Endodermal cell (in vitro differentiated cells): ENCODE results near the gene NKPD1. TPM values are rescaled to one million over a fixed set of nuclear protein-coding genes. Genes with fewer than 3 reads are reported as not detected.

ENCODE experiments used
- DNase-seq: peaks from one replicate; pipeline ENCODE4 v3.0.0-alpha.2; 2017
- H3K27ac ChIP-seq: 2 replicates; pipeline ENCODE4 v1.5.1; 2013; ENCODE audit warnings: mild to moderate bottlenecking, low read depth, low read length, moderate library complexity
- H3K27me3 ChIP-seq: 2 replicates; pipeline ENCODE4 v1.6.1; 2013; ENCODE audit warnings: mild to moderate bottlenecking, low read length, moderate library complexity; ENCODE audit not compliant: insufficient read depth, control insufficient read depth, poor library complexity, severe bottlenecking
- H3K36me3 ChIP-seq: 2 replicates; pipeline ENCODE4 v1.7.0; 2013; ENCODE audit warnings: mild to moderate bottlenecking, low read length, moderate library complexity; ENCODE audit not compliant: control insufficient read depth, insufficient read depth
- H3K4me1 ChIP-seq: one replicate; pipeline ENCODE4 v1.7.0; 2013; ENCODE audit warnings: low read length; ENCODE audit not compliant: control insufficient read depth, insufficient read depth
- H3K4me3 ChIP-seq: 2 replicates; pipeline ENCODE4 v1.5.1; 2013; ENCODE audit warnings: mild to moderate bottlenecking, low read length, moderate library complexity
- H3K9ac ChIP-seq: 2 replicates; pipeline ENCODE4 v1.6.1; 2013; ENCODE audit warnings: mild to moderate bottlenecking, low read length, moderate library complexity; ENCODE audit not compliant: poor library complexity, severe bottlenecking; ENCODE audit errors: extremely low read depth
- H3K9me3 ChIP-seq: 2 replicates; pipeline ENCODE4 v1.6.1; 2013; ENCODE audit warnings: mild to moderate bottlenecking, low read length, moderate library complexity; ENCODE audit not compliant: control insufficient read depth
- H3K27ac Mint-ChIP-seq: 2 replicates; pipeline ENCODE4 v1.8.0; 2020; ENCODE audit warnings: mixed read lengths
- H3K27me3 Mint-ChIP-seq: 2 replicates; pipeline ENCODE4 v1.8.0; 2021; ENCODE audit warnings: mild to moderate bottlenecking, mixed read lengths; ENCODE audit not compliant: insufficient read depth
- H3K36me3 Mint-ChIP-seq: 2 replicates; pipeline ENCODE4 v1.8.0; 2020; ENCODE audit warnings: low read depth, mixed read lengths
- H3K4me1 Mint-ChIP-seq: 2 replicates; pipeline ENCODE4 v1.8.0; 2020; ENCODE audit warnings: mixed read lengths
- H3K4me3 Mint-ChIP-seq: 2 replicates; pipeline ENCODE4 v1.8.0; 2020; ENCODE audit warnings: mild to moderate bottlenecking, moderate library complexity, mixed read lengths
- H3K9me3 Mint-ChIP-seq: 2 replicates; pipeline ENCODE4 v1.8.0; 2020; ENCODE audit warnings: mild to moderate bottlenecking, mixed read lengths
- CTCF ChIP-seq: fragments of 200-600 bp; sonication (generic); conservative IDR thresholded peaks from 2 replicates; pipeline ENCODE4 v1.5.0; 2021; ENCODE audit warnings: antibody characterized with exemption, mild to moderate bottlenecking
- WGBS, 2 experiments: methylation state at CpG; one replicate each; pipeline versions ENCODE4 v1.1.5 to v1.1.7; 2013; ENCODE audit warnings: missing lambda C conversion rate in 2 of 2, mixed read lengths in 1 of 2; ENCODE audit not compliant: insufficient coverage in 1 of 2, insufficient read length in 1 of 2; 5-methylcytosine and 5-hydroxymethylcytosine counted together
- total RNA-seq, 2 donors: library from RNA; stranded (reverse); fragmentation: NEBNext Ultra II Directional in 1 of 2; extraction: Animal tissue kit (Norgen Biotek cat#: 25700) in 1 of 2; gene quantifications; 2 replicates in 1 of 2; 3 replicates in 1 of 2; pipeline ENCODE4 v1.2.1, GENCODE V29; 2021

NKPD1 gene
- total RNA-seq, 2 donors from 2014 or later, result 0.15 to 0.22 TPM

DNA sequence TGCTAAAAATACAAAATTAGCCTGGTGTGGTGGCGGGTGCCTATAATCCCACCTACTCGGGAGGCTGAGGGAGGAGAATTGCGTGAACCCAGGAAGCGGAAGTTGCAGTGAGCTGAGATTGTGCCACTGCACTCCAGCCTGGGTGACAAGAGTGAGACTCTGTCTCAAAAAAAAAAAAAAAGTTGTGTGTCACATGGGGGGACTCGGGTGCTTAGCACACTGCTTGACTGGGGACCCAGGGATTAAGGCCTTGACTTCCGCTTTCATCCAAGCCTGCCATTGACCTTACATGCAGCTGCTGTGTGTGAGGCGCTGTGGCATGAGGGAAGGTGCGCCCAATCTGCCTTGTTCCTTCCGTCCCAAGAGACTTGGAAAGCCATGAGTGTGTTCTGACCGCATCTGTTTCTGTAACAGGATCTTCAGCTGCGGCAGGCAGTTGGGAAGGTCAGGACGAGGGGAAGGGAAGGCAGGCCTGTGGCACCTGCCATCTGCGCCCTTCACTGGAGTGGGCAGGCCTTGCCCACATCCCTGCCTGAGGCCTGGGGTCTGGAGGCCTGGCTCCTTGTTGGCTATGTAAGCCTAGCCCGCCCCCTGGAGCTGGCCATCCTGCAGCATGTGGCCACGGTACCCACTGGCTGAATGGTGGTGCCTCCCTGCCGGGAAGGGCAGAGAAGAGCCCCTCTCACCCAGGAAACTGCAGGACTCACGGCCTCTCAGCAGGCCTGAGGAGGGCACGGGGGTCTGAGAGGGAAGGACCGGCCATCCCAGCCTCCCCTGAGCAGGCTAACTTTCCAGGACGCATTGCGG, 44.8 kb downstream of the NKPD1 start:
- Mint-ChIP-seq H3K27me3 (no peaks in the 10 kb centered on the region), H3K36me3 (peaks cover 5% of the 10 kb centered on the region), H3K4me3 (no peak overlapping the region), H3K4me1 (peaks cover 23% of the 10 kb centered on the region), H3K9me3 (no peaks in the 10 kb centered on the region), H3K27ac (no peak overlapping the region)
- H3K4me3 ChIP-seq, result no peak overlapping the region
- H3K9me3 ChIP-seq, result no peaks in the 10 kb centered on the region
- peaks cover 5% of the 10 kb centered on the region for H3K4me1 ChIP-seq
- no peaks in the 10 kb centered on the region for H3K27me3 ChIP-seq
- TF ChIP-seq CTCF, result no peak
- no peak overlapping the region for H3K27ac ChIP-seq
- 95% methylated on average over 20 to 21 of the region's 21 CpGs for WGBS, 2 experiments
- no peak overlapping the region for H3K9ac ChIP-seq
- no peak for DNase-seq
- H3K36me3 ChIP-seq, result no peaks in the 10 kb centered on the region

DNA sequence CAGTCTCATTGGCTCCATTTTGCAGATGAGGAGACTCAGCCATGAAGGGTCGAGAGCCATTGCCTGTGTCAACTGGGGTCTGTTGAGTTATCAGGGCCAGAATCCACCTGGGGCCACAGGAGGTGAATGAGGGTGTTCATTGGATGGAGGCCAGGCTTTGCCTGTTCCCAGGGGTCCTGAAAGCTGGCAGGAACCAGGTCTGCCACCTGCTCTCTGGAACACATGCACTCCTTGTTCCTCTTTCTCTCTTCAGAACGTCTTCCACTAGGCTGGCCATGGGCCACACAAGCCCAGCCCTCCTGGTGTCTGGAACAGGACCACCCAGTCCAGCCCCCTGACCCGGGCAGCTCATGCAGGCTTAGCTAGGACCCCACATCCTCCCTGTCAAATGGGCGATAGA, 46.7 kb downstream of the NKPD1 start:
- no peaks in the 10 kb centered on the region for H3K36me3 ChIP-seq
- H3K9me3 ChIP-seq, result no peaks in the 10 kb centered on the region
- Mint-ChIP-seq H3K27ac (no peak overlapping the region), H3K36me3 (peaks cover under 1% of the 10 kb centered on the region), H3K9me3 (no peaks in the 10 kb centered on the region), H3K27me3 (no peaks in the 10 kb centered on the region), H3K4me1 (peaks cover 23% of the 10 kb centered on the region), H3K4me3 (no peak overlapping the region)
- H3K4me1 ChIP-seq, result peaks cover 5% of the 10 kb centered on the region
- no peak overlapping the region for H3K27ac ChIP-seq
- WGBS, 2 experiments, result 92 to 100% methylated on average over 4 of the region's 4 CpGs
- no peak overlapping the region for H3K9ac ChIP-seq
- no peak for DNase-seq
- TF ChIP-seq CTCF, result no peak
- no peaks in the 10 kb centered on the region for H3K27me3 ChIP-seq
- no peak overlapping the region for H3K4me3 ChIP-seq

- Histone ChIP-seq H3K27ac (no peak overlapping the region), H3K27me3 (no peaks in the 10 kb centered on the region), H3K9me3 (no peaks in the 10 kb centered on the region), H3K4me3 (no peak overlapping the region), H3K9ac (no peak overlapping the region), H3K36me3 (peaks cover 3% of the 10 kb centered on the region), H3K4me1 (peaks cover 5% of the 10 kb centered on the region)
- WGBS, 2 experiments, result 75 to 80% methylated on average over 6 to 9 of the region's 9 CpGs
- Mint-ChIP-seq H3K36me3 (peaks cover 2% of the 10 kb centered on the region), H3K9me3 (no peaks in the 10 kb centered on the region), H3K27ac (no peak overlapping the region), H3K4me1 (peaks cover 23% of the 10 kb centered on the region), H3K27me3 (no peaks in the 10 kb centered on the region), H3K4me3 (no peak overlapping the region)
- no peak for DNase-seq
- TF ChIP-seq CTCF, result no peak
Measured at GRCh38 chr19:45113628-45114027, 47.2 kb downstream of the NKPD1 start.
